ENCODE data around the gene GNAT1. TPM values are rescaled to one million over a fixed set of nuclear protein-coding genes. Genes with fewer than 3 reads are reported as not detected.
A peak's percentile ranks its signal among the peaks of the same experiment; 100 is the strongest.

The GNAT1 gene
- total and polyA plus RNA-seq, 4 donors: 0.29 to 0.72 TPM; not detected in 2

DNA sequence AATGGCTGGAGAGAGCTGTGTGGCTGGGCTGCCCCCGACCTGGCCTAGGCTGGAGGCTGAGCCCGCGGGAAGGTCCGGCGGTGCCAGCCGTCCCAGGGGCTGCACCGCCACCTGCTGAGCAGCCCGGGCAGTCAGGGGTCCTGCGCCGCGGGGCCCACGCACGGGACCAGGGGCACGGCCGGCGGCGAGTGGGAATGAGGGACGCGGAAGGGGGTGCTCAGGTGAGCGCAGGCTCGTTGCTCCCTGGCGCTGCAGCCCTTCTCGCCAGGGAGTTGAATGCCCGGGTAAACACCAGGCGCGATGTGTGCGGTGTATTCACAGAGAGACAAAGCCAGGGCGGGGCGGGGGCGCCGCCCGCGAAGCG lies 37.0 kb upstream of the GNAT1 start:
- Histone ChIP-seq H3K9me3 (ENCODE audit: control insufficient read depth, insufficient read depth, low read length) (no peaks in the 10 kb centered on the region), H3K4me3 (ENCODE audit: low read depth, low read length) (no peak overlapping the region), H3K4me1 (ENCODE audit: control insufficient read depth, insufficient read depth, low read length) (peaks cover 54% of the 10 kb centered on the region), H3K36me3 (ENCODE audit: control insufficient read depth, insufficient read depth, low read length) (peaks cover 3% of the 10 kb centered on the region), H3K27me3 (ENCODE audit: control insufficient read depth, insufficient read depth, low read length) (peaks cover 24% of the 10 kb centered on the region), H3K27ac (ENCODE audit: low read depth, low read length) (no peak overlapping the region)
- no peak for DNase-seq (ENCODE audit: low read depth in 4 of 6, low spot score in 6 of 6)
- 3% methylated on average over 34 of the region's 34 CpGs for WGBS (ENCODE audit: insufficient coverage)

DNA sequence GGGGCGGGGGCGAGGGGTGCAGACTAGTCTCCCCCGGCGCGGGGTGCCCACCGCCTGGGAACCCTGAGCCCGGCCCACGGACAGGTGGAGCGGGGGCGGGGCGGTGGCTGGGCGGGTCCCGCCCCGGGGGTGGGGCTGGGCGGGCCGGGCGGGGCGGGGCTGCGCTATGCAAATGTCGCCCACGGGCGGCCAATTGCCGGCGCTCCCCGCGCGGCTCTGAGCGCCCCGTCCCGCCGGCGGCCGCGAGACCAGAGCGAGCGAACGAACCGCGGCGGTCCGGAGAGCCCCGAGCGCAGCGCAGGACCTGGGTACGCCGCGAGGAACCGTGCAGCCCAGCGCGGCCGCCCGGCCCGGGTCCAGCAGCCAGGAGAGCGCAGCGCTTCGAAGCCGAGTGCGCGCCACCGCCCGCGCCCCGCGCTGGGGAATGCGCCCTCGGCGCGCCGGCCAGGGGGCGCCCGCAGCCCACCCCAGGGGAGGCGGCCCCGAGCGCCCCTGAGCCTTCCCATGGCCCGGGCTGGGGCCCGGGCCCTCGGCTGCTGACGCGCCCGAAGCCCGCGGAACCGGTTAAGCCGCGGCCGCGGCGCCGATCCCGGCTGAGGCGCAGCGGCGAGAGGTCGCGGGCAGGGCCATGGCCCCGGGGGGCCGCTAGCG lies 36.4 kb upstream of the GNAT1 start, which contains the start of gene SEMA3F:
Gene SEMA3F (plus strand): TSS at position 485 of the 651 bp plus-strand sequence. CDS start 4,299 bp downstream, outside the sequence.
- peaks cover 54% of the 10 kb centered on the region for H3K4me1 ChIP-seq (ENCODE audit: control insufficient read depth, insufficient read depth, low read length)
- no peak within 1 kb of the TSS for H3K27ac ChIP-seq (ENCODE audit: low read depth, low read length)
- under 1% methylated on average over 98 of the region's 98 CpGs for WGBS (ENCODE audit: insufficient coverage)

DNA sequence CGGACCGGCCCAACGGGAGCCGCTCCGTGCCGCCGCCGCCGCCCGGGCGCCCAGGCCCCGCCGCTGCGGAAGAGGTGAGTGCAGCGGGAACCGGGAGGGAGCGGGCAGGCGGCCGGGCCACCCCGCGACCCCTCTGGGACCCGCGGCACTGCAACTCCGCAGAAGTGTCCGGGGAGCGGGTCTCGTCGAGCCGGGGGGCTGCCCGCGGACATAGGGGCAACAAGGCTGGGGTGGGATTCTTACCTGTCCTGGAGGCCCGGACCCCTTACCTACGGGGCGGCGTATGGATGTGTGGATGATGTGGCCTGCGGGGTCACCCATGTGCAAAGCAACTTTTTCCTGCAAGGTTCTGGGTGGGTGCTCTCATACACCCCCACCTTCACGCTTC lies 35.9 kb upstream of the GNAT1 start:
- Histone ChIP-seq H3K4me1 (ENCODE audit: control insufficient read depth, insufficient read depth, low read length) (peaks cover 54% of the 10 kb centered on the region), H3K27ac (ENCODE audit: low read depth, low read length) (no peak overlapping the region)
- under 1% methylated on average over 35 of the region's 37 CpGs for WGBS (ENCODE audit: insufficient coverage)

More for the DNA sequence above, 36.4 kb upstream of the GNAT1 start, which contains the start of gene SEMA3F:
- Histone ChIP-seq H3K9me3 (ENCODE audit: control insufficient read depth, insufficient read depth, low read length) (no peaks in the 10 kb centered on the region), H3K4me3 (ENCODE audit: low read depth, low read length) (peak within 1 kb of the TSS; percentile 41), H3K27me3 (ENCODE audit: control insufficient read depth, insufficient read depth, low read length) (peaks cover 24% of the 10 kb centered on the region), H3K36me3 (ENCODE audit: control insufficient read depth, insufficient read depth, low read length) (peaks cover 8% of the 10 kb centered on the region)
- peak in 2 of 6 donors; percentile 80 to 81 for DNase-seq (ENCODE audit: low read depth in 4 of 6, low spot score in 6 of 6)

DNA sequence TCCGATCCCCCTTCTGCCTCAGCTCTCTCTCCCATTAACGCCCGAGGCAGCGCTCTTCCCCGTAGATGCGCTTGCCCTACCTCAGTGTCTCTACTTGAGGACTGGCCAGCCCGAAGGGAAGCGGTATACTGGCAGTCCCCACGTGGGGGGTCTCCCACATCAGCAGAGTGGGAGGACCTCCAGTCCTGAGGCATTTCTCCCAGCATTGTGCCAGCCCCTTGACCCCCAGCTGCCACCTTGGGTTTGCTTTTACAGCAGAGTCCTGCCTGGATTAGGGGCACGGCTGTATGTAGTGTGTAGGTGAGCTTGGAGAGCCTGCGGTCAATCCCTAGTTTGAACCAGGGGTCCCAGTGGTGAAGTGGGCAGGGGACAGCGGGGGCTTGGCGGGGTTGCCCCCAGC lies 35.5 kb upstream of the GNAT1 start:
- H3K4me1 ChIP-seq (ENCODE audit: control insufficient read depth, insufficient read depth, low read length): peaks cover 54% of the 10 kb centered on the region
- peaks cover 16% of the 10 kb centered on the region for H3K36me3 ChIP-seq (ENCODE audit: control insufficient read depth, insufficient read depth, low read length)
- no peak overlapping the region for H3K27ac ChIP-seq (ENCODE audit: low read depth, low read length)
- H3K27me3 ChIP-seq (ENCODE audit: control insufficient read depth, insufficient read depth, low read length): peaks cover 24% of the 10 kb centered on the region
- DNase-seq (ENCODE audit: low read depth in 4 of 6, low spot score in 6 of 6): peak in 2 of 6 donors; percentile 27 to 47
- H3K9me3 ChIP-seq (ENCODE audit: control insufficient read depth, insufficient read depth, low read length): no peaks in the 10 kb centered on the region
- peak overlapping the region; percentile 41 for H3K4me3 ChIP-seq (ENCODE audit: low read depth, low read length)
- 8% methylated on average over 13 of the region's 13 CpGs for WGBS (ENCODE audit: insufficient coverage)

More for the DNA sequence above, 35.9 kb upstream of the GNAT1 start:
- Histone ChIP-seq H3K4me3 (ENCODE audit: low read depth, low read length) (peak overlapping the region; percentile 41), H3K27me3 (ENCODE audit: control insufficient read depth, insufficient read depth, low read length) (peaks cover 24% of the 10 kb centered on the region), H3K36me3 (ENCODE audit: control insufficient read depth, insufficient read depth, low read length) (peaks cover 13% of the 10 kb centered on the region), H3K9me3 (ENCODE audit: control insufficient read depth, insufficient read depth, low read length) (no peaks in the 10 kb centered on the region)
- DNase-seq (ENCODE audit: low read depth in 4 of 6, low spot score in 6 of 6): no peak

DNA sequence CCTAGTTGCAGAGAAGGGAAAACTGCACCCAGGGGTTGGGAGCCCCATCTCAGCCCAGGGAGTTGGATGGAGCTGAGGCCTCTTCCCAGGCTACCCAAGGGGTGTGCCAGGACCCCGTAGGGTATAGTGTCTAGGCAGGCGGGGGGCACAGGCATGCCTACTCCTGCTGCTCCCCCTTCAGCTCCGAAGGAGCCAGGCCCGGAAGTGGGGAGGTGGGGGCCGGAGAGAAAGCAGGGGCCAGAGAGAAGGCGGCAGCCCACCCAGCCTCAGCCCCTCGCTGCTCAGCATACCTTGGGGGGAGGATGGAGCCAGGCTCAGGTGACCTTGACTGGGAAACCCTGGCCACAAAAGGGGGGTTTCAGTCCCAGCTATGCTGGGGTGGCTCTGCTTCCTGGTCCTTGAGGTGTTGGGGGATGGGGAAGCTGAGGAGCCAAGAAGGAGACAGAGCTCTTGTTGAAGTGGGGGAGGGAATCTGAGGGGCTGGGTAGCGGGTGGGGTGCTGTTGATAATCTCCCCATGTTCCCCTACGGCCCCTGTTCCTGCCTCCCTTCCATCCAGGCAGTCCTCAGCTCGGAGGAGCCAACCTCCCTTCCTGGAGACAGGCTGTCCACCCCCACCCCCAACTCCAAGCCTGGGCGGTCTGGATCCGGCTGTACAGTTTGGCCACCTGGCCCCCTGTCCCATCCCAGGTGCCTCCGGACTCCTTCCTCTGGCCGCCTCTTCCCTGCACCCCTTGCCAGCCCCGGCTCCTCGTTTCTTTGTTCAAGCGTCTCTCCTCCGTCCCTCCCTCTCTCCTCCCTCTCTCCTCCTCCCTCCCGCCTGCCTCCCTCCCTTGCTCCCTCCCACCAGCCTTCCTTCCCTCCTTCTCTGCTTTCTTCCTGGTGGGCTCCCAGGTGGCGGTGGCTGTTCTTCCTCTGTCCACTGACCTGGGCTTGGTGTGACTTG lies 34.6 kb upstream of the GNAT1 start:
- Histone ChIP-seq H3K4me1 (ENCODE audit: control insufficient read depth, insufficient read depth, low read length) (peaks cover 45% of the 10 kb centered on the region), H3K27ac (ENCODE audit: low read depth, low read length) (no peak overlapping the region), H3K27me3 (ENCODE audit: control insufficient read depth, insufficient read depth, low read length) (peaks cover 24% of the 10 kb centered on the region), H3K9me3 (ENCODE audit: control insufficient read depth, insufficient read depth, low read length) (no peaks in the 10 kb centered on the region), H3K36me3 (ENCODE audit: control insufficient read depth, insufficient read depth, low read length) (peaks cover 23% of the 10 kb centered on the region), H3K4me3 (ENCODE audit: low read depth, low read length) (peak overlapping the region; percentile 38)
- DNase-seq (ENCODE audit: low read depth in 4 of 6, low spot score in 6 of 6): peak in 2 of 6 donors; percentile 83 to 89
- 14% methylated on average over 12 of the region's 20 CpGs for WGBS (ENCODE audit: insufficient coverage)

DNA sequence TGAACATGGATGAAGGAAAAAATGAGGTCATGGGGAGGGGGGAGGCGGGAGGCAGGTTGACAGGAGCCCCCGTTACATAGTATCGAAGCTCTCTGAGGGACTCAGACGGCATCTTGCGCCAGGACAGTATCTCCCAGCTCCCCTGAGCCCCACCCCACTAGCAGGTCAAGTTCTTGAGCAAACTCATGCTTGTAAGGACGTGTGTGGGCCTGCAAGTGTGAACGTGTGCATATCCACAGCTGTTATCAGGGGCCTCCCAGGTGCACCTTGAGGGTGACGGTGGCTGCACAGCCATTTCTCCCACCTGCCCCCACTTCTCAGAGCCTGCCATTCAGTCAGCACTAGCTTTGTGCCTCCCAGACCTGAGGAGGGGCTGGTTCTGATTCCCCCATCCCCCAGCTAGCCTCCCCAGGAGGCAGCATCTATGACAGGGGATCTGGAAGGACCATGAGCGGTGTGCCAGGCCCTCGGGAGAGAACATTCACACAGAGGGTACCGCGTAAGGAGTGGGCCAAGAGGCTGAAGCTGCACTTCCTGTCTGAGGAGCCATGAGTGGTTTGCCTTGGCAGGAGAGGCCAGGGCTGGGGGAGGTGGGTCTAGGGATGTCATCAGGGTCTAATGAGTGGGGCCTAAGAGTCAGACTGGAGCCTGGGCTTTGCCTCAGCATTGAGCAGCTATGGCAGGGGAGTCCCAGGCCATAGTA lies 33.4 kb upstream of the GNAT1 start:
- no peak overlapping the region for H3K27ac ChIP-seq (ENCODE audit: low read depth, low read length)
- H3K36me3 ChIP-seq (ENCODE audit: control insufficient read depth, insufficient read depth, low read length): peaks cover 29% of the 10 kb centered on the region
- DNase-seq (ENCODE audit: low read depth in 4 of 6, low spot score in 6 of 6): no peak
- H3K4me3 ChIP-seq (ENCODE audit: low read depth, low read length): no peak overlapping the region
- 67% methylated on average over 11 of the region's 12 CpGs for WGBS (ENCODE audit: insufficient coverage)
- peaks cover 24% of the 10 kb centered on the region for H3K27me3 ChIP-seq (ENCODE audit: control insufficient read depth, insufficient read depth, low read length)
- peaks cover 56% of the 10 kb centered on the region for H3K4me1 ChIP-seq (ENCODE audit: control insufficient read depth, insufficient read depth, low read length)
- H3K9me3 ChIP-seq (ENCODE audit: control insufficient read depth, insufficient read depth, low read length): no peaks in the 10 kb centered on the region

DNA sequence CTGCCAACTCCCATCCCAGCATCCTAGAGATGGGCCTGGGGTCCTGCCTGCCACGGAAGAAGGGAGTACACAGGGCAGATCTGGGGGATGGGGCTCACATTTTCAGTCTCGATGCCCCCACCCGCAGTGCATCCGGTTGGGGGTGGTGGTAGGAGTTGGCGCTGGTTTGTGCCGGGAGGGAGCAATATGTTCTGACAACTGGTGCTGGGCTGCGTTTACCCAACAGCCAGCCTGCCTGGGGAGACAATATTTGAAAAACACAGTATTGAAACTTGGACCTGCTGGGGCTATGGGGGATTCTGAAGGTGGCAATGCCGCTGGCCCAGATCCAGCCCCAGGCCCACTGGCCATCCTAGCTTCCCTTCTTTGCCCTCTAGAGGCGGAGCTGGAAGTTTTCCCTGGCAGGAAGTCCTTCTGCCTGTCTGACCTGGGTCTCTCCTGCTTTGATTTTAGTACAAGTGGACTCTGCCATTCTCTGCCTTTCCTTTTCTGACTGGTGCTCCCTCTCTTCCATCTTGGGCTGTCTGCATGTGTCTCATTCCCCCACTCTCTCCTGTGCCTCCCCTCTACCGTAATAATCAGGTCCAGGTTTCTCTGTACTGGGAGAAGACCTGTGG lies 32.8 kb upstream of the GNAT1 start:
- Histone ChIP-seq H3K27me3 (ENCODE audit: control insufficient read depth, insufficient read depth, low read length) (peaks cover 24% of the 10 kb centered on the region), H3K36me3 (ENCODE audit: control insufficient read depth, insufficient read depth, low read length) (peaks cover 36% of the 10 kb centered on the region), H3K9me3 (ENCODE audit: control insufficient read depth, insufficient read depth, low read length) (no peaks in the 10 kb centered on the region), H3K27ac (ENCODE audit: low read depth, low read length) (no peak overlapping the region), H3K4me1 (ENCODE audit: control insufficient read depth, insufficient read depth, low read length) (peaks cover 63% of the 10 kb centered on the region), H3K4me3 (ENCODE audit: low read depth, low read length) (no peak overlapping the region)
- 81% methylated on average over 8 of the region's 10 CpGs for WGBS (ENCODE audit: insufficient coverage)
- DNase-seq (ENCODE audit: low read depth in 4 of 6, low spot score in 6 of 6): peak in 1 of 6 donors; percentile 50

DNA sequence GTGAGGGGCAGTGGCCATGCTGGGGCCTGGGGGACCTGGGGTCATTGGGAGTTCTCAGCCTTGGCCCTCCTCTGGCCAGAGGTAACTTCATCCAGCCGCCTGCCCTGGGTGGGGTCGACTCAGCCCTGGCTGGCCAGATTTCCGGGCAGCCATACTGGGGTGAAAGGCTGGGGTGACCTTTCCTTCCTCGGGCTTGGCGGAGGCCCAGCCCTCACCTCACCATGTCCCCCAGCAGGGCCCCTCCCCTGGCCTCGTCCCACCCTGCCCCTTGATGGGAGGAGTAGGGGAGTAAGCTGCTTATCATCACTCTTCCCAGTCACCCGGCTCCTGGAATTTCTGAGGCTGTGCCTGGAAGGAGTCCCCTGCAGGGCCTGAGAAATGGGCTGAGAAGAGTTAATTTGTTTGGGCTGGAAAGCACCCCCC lies 30.8 kb upstream of the GNAT1 start:
- WGBS (ENCODE audit: insufficient coverage): no CpG with 5 or more reads among the region's 7 CpGs
- H3K4me3 ChIP-seq (ENCODE audit: low read depth, low read length): no peak overlapping the region
- peaks cover 17% of the 10 kb centered on the region for H3K27me3 ChIP-seq (ENCODE audit: control insufficient read depth, insufficient read depth, low read length)
- H3K36me3 ChIP-seq (ENCODE audit: control insufficient read depth, insufficient read depth, low read length): peaks cover 41% of the 10 kb centered on the region
- no peak for DNase-seq (ENCODE audit: low read depth in 4 of 6, low spot score in 6 of 6)
- peaks cover 73% of the 10 kb centered on the region for H3K4me1 ChIP-seq (ENCODE audit: control insufficient read depth, insufficient read depth, low read length)
- H3K9me3 ChIP-seq (ENCODE audit: control insufficient read depth, insufficient read depth, low read length): no peaks in the 10 kb centered on the region
- no peak overlapping the region for H3K27ac ChIP-seq (ENCODE audit: low read depth, low read length)

DNA sequence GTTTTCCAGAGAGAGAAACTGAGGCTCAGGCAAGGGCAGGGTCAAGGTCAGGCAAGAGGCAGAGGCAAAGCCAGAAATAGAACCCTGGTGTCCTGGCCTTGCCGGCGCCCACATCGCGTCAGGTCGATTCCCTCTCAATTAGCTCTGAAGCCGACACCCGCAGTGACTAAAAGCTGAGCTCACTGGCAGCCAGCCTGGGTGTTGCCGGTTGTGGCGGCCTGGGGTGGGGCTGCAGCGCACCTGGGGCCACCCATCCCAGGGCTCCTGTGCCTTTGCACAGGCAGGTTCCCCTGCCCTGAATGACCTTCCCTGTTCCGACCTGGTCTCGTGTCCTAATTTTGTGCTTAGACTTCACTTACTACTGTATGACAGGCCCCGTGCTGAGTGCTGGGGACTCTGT lies 30.1 kb upstream of the GNAT1 start:
- Histone ChIP-seq H3K36me3 (ENCODE audit: control insufficient read depth, insufficient read depth, low read length) (peaks cover 47% of the 10 kb centered on the region), H3K4me3 (ENCODE audit: low read depth, low read length) (no peak overlapping the region), H3K9me3 (ENCODE audit: control insufficient read depth, insufficient read depth, low read length) (no peaks in the 10 kb centered on the region), H3K27me3 (ENCODE audit: control insufficient read depth, insufficient read depth, low read length) (peaks cover 10% of the 10 kb centered on the region), H3K4me1 (ENCODE audit: control insufficient read depth, insufficient read depth, low read length) (peaks cover 73% of the 10 kb centered on the region), H3K27ac (ENCODE audit: low read depth, low read length) (no peak overlapping the region)
- DNase-seq (ENCODE audit: low read depth in 4 of 6, low spot score in 6 of 6): no peak
- WGBS (ENCODE audit: insufficient coverage): 81% methylated on average over 13 of the region's 13 CpGs
